ENCODE results near the gene PDYN. TPM values are rescaled to one million over a fixed set of nuclear protein-coding genes. Genes with fewer than 3 reads are reported as not detected.

Gene PDYN
- total and polyA plus RNA-seq, 2 donors (not counting 1 experiment from before 2014, with no cell fraction given) = not detected

GRCh38 chr20:1939270-1939595 lies 54.6 kb downstream of the PDYN start:
- intact Hi-C loops (cut with micrococcal nuclease) = no loop called here
- Histone ChIP-seq H4K20me1 (ENCODE audit: control insufficient read depth, insufficient read depth, low read length, poor library complexity, severe bottlenecking) (no peaks in the 10 kb centered on the region), H3K9ac (ENCODE audit: low read length) (no peak overlapping the region), H3K9me3 (ENCODE audit: control extremely low read depth in 1 of 3, control insufficient read depth in 2 of 3, insufficient read depth in 1 of 3, low read length in 2 of 3) (no peaks in the 10 kb centered on the region), H3K4me1 (ENCODE audit: control insufficient read depth in 2 of 2, insufficient read depth in 2 of 2, low read length in 2 of 2) (no peaks in the 10 kb centered on the region), H3K4me3 (ENCODE audit: control extremely low read depth in 1 of 5, extremely low read depth in 1 of 5, insufficient read depth in 1 of 5, low read depth in 2 of 5, low read length in 4 of 5) (no peak overlapping the region), H3K27ac (ENCODE audit: low read length in 2 of 2) (no peak overlapping the region), H3K36me3 (replicated peaks in 1 of 2; ENCODE audit: control extremely low read depth in 1 of 2, control insufficient read depth in 1 of 2, extremely low read depth in 1 of 2, insufficient read depth in 2 of 2, low read length in 1 of 2) (no peaks in the 10 kb centered on the region), H3K79me2 (ENCODE audit: control insufficient read depth, insufficient read depth, low read length) (no peaks in the 10 kb centered on the region), H3K4me2 (replicated peaks; ENCODE audit: low read depth, low read length, poor library complexity, severe bottlenecking) (no peak overlapping the region), H3K27me3 (replicated peaks in 1 of 4; ENCODE audit: control extremely low read depth in 1 of 4, control insufficient read depth in 3 of 4, insufficient read depth in 4 of 4, low read length in 3 of 4) (peaks cover 0 to 4% (median 0%) of the 10 kb centered on the region in 4 experiments), H2AFZ (ENCODE audit: insufficient read depth, low read depth, low read length, poor library complexity, severe bottlenecking) (no peak overlapping the region)
- Mint-ChIP-seq H3K27ac (no peak overlapping the region), H3K9me3 (ENCODE audit: insufficient read depth) (no peaks in the 10 kb centered on the region), H3K4me1 (no peaks in the 10 kb centered on the region), H3K4me3 (no peak overlapping the region), H3K27me3 (peaks cover 6% of the 10 kb centered on the region)
- POLR2A ChIA-PET = no interaction called here
- DNase-seq (no peak), ATAC-seq (ENCODE audit: low read depth) (no peak)
- 94% methylated on average over 1 of the region's 4 CpGs for WGBS (ENCODE audit: insufficient coverage)
- TF ChIP-seq EZH2 (IDR thresholded peaks at IDR 0.05; ENCODE audit: borderline replicate concordance, insufficient read depth, low read depth, low read length, poor library complexity, severe bottlenecking) (no peak), CTCF (IDR thresholded peaks at IDR 0.05) (no peak)
- CTCF ChIA-PET = no interaction called here

GRCh38 chr20:1938464-1939269 lies 55.2 kb downstream of the PDYN start:
- no peak overlapping the region for H3K27ac Mint-ChIP-seq
- no peaks in the 10 kb centered on the region for H3K9me3 ChIP-seq (ENCODE audit: control extremely low read depth in 1 of 3, control insufficient read depth in 2 of 3, insufficient read depth in 1 of 3, low read length in 2 of 3)
- H4K20me1 ChIP-seq (ENCODE audit: control insufficient read depth, insufficient read depth, low read length, poor library complexity, severe bottlenecking) = no peaks in the 10 kb centered on the region
- H3K9me3 Mint-ChIP-seq (ENCODE audit: insufficient read depth) = no peaks in the 10 kb centered on the region
- H3K4me1 Mint-ChIP-seq = no peaks in the 10 kb centered on the region
- 96% methylated on average over 11 of the region's 14 CpGs for WGBS (ENCODE audit: insufficient coverage)
- H3K4me3 ChIP-seq (ENCODE audit: control extremely low read depth in 1 of 5, extremely low read depth in 1 of 5, insufficient read depth in 1 of 5, low read depth in 2 of 5, low read length in 4 of 5) = no peak overlapping the region
- no peak overlapping the region for H3K9ac ChIP-seq (ENCODE audit: low read length)
- no peak for ATAC-seq (ENCODE audit: low read depth)
- ChIA-PET POLR2A (no interaction called here), CTCF (no interaction called here)
- DNase-seq = no peak
- no peaks in the 10 kb centered on the region for H3K4me1 ChIP-seq (ENCODE audit: control insufficient read depth in 2 of 2, insufficient read depth in 2 of 2, low read length in 2 of 2)
- peaks cover 0 to 4% (median 0%) of the 10 kb centered on the region in 4 experiments for H3K27me3 ChIP-seq (replicated peaks in 1 of 4; ENCODE audit: control extremely low read depth in 1 of 4, control insufficient read depth in 3 of 4, insufficient read depth in 4 of 4, low read length in 3 of 4)
- peaks cover 4% of the 10 kb centered on the region for H3K27me3 Mint-ChIP-seq
- H3K4me2 ChIP-seq (replicated peaks; ENCODE audit: low read depth, low read length, poor library complexity, severe bottlenecking) = no peak overlapping the region
- TF ChIP-seq CTCF (IDR thresholded peaks at IDR 0.05) (no peak), EZH2 (IDR thresholded peaks at IDR 0.05; ENCODE audit: borderline replicate concordance, insufficient read depth, low read depth, low read length, poor library complexity, severe bottlenecking) (no peak)
- H3K4me3 Mint-ChIP-seq = no peak overlapping the region
- no peak overlapping the region for H2AFZ ChIP-seq (ENCODE audit: insufficient read depth, low read depth, low read length, poor library complexity, severe bottlenecking)
- no peaks in the 10 kb centered on the region for H3K79me2 ChIP-seq (ENCODE audit: control insufficient read depth, insufficient read depth, low read length)
- intact Hi-C loops (cut with micrococcal nuclease) = no loop called here
- no peak overlapping the region for H3K27ac ChIP-seq (ENCODE audit: low read length in 2 of 2)
- H3K36me3 ChIP-seq (replicated peaks in 1 of 2; ENCODE audit: control extremely low read depth in 1 of 2, control insufficient read depth in 1 of 2, extremely low read depth in 1 of 2, insufficient read depth in 2 of 2, low read length in 1 of 2) = no peaks in the 10 kb centered on the region

Data from B cell (primary cell).